Measurements from ENCODE around the gene PYM1. TPM values are rescaled to one million over a fixed set of nuclear protein-coding genes. Genes with fewer than 3 reads are reported as not detected.
A peak's percentile ranks its signal among the peaks of the same experiment; 100 is the strongest.

PYM1 gene
- total and polyA plus RNA-seq, 10 donors, result 26.7 to 54.0 (median 37.8) TPM

- no peak for DNase-seq
- Histone ChIP-seq H3K27ac (no peak overlapping the region), H3K4me1 (peaks cover 9 to 35% (median 13%) of the 10 kb centered on the region in 6 donors), H3K27me3 (replicated peaks in 1 of 7) (no peaks in the 10 kb centered on the region), H3K36me3 (peaks cover 0 to 100% (median 78%) of the 10 kb centered on the region in 6 donors), H3K4me3 (no peak overlapping the region), H3K9me3 (no peaks in the 10 kb centered on the region)
- intact Hi-C loops (cut with DNase I; ENCODE audit: low total_unique reads), result loop anchor here (5.0 kb wide), 1 partner anchor 200 kb away; the partner anchor contains the start of gene GDF11
- 88 to 99% (median 97%) methylated on average over 1 of the region's 1 CpG for WGBS, 5 donors
- TF ChIP-seq POLR2A (IDR thresholded peaks at IDR 0.05) (no peak), CTCF (IDR thresholded peaks at IDR 0.05 in 8 of 11, conservative IDR thresholded peaks at IDR 0.05 in 3 of 11) (no peak), POLR2AphosphoS5 (IDR thresholded peaks at IDR 0.05) (no peak)
Measured at GRCh38 chr12:55942577-55943136, 15.0 kb upstream of the PYM1 start.

DNA sequence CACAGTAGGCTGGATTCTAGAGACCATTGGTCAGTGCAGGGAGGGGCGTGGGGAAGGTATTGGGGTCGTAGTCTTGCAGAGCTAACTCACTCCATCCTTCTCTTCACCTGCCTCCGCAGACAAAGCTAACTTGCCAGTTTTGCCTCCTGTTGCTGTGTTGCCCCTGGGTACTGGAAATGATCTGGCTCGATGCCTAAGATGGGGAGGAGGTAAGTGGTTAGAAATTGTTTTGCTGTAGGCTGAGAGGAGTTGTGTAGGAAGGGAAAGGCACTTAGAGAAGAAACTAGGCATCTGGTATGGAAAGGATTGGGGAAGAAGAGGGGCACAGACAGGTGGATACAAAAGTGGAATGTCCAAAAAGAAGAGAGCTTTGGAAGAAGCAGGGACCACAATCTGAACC lies 14.4 kb upstream of the PYM1 start:
- DNase-seq, result no peak
- Histone ChIP-seq H3K27ac (no peak overlapping the region), H3K4me1 (peaks cover 9 to 40% (median 13%) of the 10 kb centered on the region in 6 donors), H3K27me3 (replicated peaks in 1 of 7) (no peaks in the 10 kb centered on the region), H3K9me3 (no peaks in the 10 kb centered on the region), H3K4me3 (no peak overlapping the region), H3K36me3 (peaks cover 0 to 100% (median 78%) of the 10 kb centered on the region in 6 donors)
- 92 to 97% (median 94%) methylated on average over 4 of the region's 4 CpGs for whole genome bisulfite sequencing, 5 donors
- TF ChIP-seq POLR2A (IDR thresholded peaks at IDR 0.05), result no peak
- TF ChIP-seq POLR2AphosphoS5 (IDR thresholded peaks at IDR 0.05), result no peak
- no peak for TF ChIP-seq CTCF (IDR thresholded peaks at IDR 0.05 in 8 of 11, conservative IDR thresholded peaks at IDR 0.05 in 3 of 11)
- intact Hi-C loops (cut with DNase I; ENCODE audit: low total_unique reads), result loop anchor here (5.0 kb wide), 1 partner anchor 200 kb away; the partner anchor contains the start of gene GDF11

- H3K4me3 ChIP-seq, result peak overlapping the region in 2 of 8 donors; percentile 6 to 47
- H3K27ac ChIP-seq, result peak overlapping the region in 7 of 8 donors; percentile 20 to 78 (median 61)
- TF ChIP-seq POLR2AphosphoS5 (IDR thresholded peaks at IDR 0.05) (peak; percentile 75 to 83 (median 76)), CTCF (IDR thresholded peaks at IDR 0.05 in 8 of 11, conservative IDR thresholded peaks at IDR 0.05 in 3 of 11) (peak; percentile 84 to 97 (median 92)), POLR2A (IDR thresholded peaks at IDR 0.05) (no peak)
- peak; percentile 94 for DNase-seq
- H3K9me3 ChIP-seq, result no peaks in the 10 kb centered on the region
- no peaks in the 10 kb centered on the region for H3K27me3 ChIP-seq (replicated peaks in 1 of 7)
- intact Hi-C loops (cut with DNase I; ENCODE audit: low total_unique reads), result loop anchor here (5.0 kb wide), 1 partner anchor 198 kb away; the partner anchor contains the start of gene GDF11
- H3K4me1 ChIP-seq, result peaks cover 11 to 59% (median 19%) of the 10 kb centered on the region in 6 donors
- WGBS, 5 donors, result 18 to 30% (median 21%) methylated on average over 14 to 18 of the region's 18 CpGs
- peaks cover 0 to 100% (median 66%) of the 10 kb centered on the region in 6 donors for H3K36me3 ChIP-seq
Measured at GRCh38 chr12:55940065-55940732, 12.5 kb upstream of the PYM1 start.
